Stimulated activated CD4-positive, alpha-beta T cell treated with anti-CD3 and anti-CD28 coated beads, TNF-alpha, amount 100 ng/mL, for 24 hours (primary cell): ENCODE data around the gene ZFYVE26.

Experiments used
- DNase-seq, 3 experiments: peaks; one replicate each; pipeline ENCODE4 v3.0.0-alpha.2; 2020; ENCODE audit warnings: low read depth in 3 of 3

Gene ZFYVE26

DNA sequence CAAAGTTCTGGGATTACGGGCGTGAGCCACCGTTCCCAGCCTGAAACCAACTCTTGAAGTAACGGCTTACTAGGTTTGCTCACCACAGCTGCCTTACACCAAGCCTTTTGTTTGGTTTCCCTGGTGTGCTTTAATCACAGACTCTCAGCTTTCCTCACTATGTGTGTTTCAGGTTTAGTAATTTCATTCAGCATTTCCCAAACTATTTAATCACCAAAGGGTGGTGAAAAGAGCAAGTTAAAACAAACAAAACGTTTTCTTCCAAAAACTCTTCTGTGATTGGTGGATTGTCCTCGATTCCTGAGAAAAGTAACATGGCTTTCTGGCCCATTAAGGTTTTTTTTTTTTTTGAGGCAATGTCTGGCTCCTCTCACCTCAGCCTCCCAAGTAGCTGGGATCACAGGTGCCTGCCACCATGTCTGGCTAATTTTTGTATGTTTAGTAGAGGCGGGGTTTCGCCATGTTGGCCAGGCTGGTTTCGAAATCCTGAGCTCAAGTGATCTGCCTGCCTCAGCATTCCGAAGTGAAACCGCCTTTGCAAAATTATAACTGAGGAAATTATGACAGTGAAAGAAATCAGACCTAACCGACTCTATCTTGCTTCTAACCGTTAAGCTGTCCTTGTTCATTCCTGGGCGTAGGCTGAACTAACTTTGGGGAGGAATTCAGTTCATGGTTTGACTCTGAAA, 1.5 kb upstream of the ZFYVE26 start:
- no peak for DNase-seq

DNA sequence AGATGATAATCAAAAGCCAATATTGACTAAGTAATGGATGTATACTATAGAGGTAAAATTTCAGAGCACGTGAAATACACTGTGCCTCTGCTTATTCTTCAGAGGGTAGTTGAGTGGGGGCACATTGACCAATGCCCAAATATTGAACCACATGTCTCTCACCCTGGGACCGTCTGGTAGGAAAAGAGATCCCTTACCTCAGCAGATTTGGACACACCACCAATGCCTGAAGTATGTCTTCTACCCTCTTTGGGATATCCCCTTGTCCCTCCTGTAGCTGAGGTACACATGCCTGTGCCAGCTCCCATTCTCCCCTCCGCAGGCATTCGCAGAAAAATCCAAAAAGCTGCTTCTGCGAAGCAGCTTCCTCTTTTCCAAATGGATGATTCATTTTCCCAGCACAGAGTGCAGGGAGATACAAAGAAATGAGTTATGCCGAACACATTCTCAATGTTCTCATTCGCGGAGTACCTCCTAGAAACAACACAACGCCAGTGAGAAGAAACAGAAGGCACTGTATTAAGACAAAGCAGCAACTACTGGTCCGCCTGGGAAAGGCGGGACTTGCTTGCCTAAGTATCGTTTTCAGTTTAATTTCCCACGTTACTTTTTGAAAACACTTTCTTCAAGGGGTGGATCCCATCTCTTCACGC, 691 bp downstream of the ZFYVE26 start:
- no peak for DNase-seq

DNA sequence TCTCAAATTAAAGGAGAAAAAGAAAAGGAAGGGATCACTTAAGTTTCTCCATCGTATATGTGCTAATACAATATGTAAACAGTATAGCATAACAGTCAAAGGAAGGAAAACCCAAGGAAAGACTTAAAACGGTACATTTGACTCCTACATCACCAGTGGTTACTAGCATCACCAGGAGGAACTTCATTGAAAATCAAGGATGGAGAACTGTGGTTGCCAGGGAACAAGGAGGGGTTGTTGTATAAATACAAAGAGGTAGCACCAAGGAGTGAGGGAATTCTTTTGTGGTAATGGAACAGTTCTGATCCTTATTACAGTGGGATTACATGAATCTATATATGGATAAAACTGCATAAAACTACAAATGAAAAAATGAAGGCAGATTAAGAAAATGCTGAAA, 1.6 kb downstream of the ZFYVE26 start:
- no peak for DNase-seq

DNA sequence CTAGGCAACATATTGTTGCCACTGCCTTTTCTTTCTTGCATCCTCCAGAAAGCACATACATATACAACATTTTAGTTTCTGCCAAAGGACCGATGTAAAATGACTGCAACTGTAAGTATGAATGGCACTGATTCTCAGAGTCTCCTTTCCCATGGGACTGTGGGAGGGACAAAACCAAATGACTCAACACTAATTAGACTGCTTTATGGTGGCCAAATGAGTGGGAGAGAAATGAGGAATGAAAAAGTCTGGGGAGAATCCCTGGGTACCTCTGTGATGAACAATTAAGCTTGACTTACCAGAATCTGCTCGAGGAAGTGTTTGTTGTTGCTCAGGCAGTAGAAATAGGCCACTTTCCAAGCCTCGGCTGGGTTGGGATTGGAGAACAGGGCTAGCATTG, 10.1 kb downstream of the ZFYVE26 start:
- no peak for DNase-seq

DNA sequence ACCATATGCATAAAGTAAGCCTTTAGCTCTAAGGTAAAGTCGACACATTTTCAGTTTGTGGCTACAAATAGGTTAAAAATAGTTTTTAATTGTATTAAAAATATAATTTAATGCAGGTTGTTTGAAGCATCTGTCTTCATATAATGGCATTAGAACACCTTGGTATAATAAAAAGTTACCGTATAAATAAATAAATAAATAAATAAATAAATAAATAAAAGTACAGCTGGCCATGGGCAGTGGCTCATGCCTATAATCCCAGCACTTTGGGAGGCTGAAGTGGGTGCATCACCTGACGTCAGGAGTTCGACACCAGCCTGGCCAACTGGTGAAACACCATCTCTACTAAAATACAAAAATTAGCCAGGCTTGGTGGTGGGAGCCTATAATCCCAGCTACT, 15.6 kb downstream of the ZFYVE26 start:
- no peak for DNase-seq

DNA sequence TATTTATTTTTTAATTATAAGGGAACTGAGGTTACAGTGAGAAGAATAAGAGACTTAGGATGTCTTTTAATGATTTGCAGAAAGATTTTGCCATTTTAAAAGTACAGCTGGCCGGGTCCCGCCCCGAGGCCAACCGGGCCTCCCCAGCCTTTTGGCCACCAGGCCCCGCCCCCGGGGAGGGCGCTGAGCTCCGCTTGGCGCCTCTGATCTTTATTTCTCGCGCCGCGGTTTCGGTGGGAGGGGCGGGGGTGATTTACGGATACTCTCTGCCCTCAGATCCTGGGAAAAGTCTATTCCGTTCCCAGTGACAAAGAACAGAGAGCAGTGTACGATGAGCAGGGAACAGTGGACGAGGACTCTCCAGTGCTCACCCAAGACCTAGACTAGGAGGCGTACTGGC, 17.7 kb downstream of the ZFYVE26 start:
- DNase-seq, result no peak

DNA sequence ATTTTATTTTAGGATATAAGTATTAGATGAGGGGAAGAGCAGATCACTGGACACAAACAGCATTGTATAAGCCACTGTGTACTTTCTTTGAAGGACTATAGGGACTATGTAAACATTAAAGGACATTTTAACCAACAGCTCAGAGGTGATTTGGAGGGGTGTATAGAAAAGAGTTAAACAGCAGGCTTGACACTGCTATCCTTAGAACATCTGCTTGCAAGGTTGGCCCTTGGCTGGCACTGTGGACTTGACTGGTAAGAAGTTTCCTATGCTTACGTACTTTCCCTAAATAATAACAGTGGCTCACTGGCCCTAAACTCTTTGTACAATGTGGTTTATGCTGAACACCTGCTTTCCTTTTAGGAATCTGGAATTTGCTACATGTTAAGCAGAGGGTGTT, 28.7 kb downstream of the ZFYVE26 start:
- DNase-seq, result no peak

DNA sequence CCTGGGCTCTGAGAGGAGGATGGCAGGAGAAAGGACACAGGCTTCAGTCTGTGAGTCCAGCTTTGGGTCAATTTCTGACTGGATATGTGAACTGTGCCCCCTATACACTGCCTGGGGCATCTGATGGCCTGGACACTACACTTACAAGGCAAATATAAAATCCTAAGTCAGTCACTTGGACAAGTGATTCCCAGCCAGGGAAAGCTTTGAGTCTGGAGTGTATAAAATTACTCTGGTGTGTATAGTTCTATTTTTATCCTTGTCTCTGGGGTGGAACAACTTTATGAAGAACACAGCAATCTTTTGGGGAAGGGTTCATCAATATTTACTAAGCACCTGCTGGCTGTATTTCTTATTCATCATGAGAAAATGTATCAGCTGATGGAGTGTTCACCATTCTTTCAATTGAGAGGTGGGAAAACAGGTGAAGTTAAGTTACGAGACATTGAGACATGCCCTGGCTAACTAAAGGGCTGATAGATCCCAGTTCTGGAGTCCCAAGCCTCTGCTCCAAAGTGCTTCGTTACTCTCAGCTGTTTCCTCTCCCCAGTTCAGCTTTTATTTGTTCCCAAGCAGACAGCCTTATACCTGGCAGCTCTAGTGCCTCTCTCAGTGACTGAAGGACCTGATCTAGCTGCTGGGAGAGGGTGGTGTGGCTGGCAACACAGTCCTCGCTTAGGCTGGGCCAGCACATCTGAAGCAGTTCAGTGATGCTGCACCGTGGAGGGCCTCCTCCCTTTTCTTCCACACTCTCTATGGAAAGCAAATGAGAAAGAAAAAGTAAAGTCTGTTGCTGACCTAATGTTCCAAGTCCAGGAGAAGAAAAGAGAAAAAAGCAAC, 30.9 kb downstream of the ZFYVE26 start:
- no peak for DNase-seq

DNA sequence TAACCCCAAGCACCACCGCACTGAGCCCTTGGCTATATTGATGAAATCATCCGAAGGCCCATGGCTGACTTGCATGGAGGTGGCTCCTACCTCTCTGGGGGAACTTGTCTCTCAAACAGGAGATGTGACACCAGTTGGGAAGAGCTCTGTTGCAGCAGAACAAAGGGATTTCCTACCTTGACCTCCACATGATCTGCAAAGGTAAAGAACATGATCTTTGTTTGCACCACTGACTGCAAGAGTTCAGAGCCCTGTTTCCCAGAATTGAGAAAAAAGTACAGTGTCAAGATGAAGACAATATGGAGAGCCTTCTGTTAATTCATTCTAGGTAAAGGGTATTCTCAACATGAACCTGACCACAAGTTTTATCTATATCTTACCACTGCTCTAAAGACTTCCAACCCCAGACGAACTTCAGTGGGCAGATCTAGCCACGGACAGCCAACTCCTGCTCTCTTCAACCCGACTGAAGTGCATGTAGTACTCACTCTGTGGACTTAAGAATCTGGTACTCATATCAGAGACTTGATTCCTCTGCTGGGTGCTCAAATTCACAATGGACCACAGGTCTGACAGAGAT, 32.1 kb downstream of the ZFYVE26 start:
- no peak for DNase-seq

DNA sequence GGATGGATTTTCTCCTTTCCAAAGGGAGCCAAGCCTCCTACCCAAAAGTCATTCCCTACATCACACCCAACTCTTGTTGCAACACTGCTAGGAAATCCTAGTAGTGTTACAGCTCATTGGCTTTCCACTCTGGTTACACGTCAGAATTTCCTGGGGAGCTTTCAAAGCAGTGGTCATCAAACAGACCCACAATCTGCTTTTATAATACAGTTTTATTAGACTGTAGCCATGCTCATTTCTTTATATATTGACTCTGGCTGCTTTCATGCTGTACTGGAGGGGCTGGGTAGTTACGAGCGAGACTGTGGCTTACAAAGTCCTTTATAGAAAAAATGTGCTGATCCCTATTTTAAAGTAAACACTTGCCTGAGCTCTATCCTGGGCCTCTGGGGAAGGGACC, 34.3 kb downstream of the ZFYVE26 start:
- DNase-seq, result no peak

DNA sequence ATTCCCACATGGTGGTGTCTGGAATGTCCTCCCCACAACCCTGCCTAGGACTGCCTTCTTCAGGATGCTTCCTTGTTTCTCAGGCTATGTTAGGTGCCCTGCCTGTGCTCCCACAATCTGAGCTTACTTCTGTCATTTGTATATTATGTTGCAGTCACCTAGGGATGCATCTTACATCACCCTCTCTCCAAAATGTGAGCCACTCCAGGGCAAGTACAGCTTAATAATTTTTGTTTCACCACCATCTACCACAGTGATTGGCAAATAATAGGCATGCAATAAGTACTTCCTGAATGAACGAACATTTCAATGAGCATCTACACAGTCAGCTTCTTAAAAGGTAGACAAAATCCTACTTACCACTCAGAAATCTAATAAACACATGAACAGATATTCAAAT, 37.6 kb downstream of the ZFYVE26 start:
- no peak for DNase-seq

DNA sequence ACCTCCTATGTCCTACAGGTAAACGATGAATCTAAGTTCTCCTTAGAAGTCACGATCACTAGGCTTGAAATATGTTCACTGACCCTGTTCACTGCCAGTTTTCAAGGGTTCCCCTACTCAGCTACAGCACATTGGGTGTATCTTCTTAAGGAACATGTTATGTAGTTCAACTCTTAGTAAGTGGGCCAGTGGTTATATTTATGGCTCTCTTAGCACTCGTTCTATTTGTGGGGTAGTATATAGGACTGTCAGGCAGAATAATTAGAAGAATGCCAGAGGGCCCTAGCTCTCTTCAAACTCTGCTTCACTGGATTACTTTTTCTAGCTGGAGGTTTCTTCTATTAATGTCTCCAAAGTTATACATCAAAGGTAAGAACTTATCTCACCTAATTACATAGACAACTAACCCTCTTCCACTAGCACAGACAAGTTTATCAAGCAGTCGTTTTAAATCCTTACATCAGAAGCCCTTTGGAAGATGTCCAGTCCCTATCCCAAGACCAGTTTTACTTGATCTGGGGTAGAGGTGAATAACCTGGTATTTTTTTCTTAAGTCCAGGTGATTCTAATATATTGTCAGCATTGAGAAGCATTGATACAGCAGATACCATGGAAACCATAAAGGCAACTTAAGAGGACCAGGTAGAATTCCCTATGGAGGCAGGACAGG, 39.6 kb downstream of the ZFYVE26 start:
- no peak for DNase-seq

DNA sequence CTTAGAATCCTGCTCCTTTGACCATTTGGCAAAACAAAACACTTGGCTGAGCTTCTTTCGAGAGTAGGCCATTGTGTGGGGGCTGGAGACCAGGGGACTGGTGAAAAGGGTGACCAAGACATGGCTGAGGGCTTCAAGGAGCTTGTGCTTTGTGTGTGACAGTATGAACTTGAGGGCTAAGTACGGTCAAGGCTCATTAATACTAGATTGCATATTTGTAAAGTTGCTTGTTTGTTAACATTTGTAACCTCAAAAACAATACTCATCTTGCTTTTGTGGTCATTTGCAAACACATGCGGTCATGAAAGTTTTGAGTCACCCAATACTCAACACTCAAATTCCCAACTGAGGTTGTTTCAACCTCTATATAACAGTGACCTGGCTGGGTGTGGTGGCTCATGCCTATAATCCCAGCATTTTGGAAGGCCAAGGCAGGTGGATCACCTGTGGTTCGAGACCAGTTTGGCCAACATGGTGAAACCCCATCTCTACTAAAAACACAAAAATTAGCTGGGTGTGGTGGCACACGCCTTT, 42.5 kb downstream of the ZFYVE26 start:
- no peak for DNase-seq

DNA sequence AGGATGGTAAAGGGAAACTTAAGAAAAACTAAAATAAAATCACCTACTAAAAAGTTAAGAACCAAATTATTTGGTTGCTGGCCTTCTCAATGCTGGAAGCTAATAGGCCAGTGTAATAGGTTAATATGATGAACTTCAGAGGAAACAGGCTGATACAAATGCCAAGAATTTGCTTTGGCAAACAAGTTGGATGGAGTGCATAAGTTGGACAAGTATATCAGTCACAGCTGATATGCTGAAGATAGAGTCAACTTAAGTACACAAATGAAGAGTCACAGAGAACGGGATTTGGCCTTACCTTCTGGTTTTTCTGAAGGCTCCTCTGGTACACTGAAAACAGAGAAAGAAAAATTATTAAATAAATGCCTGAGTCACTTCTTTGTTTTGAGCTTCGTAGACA, 48.2 kb downstream of the ZFYVE26 start:
- no peak for DNase-seq

DNA sequence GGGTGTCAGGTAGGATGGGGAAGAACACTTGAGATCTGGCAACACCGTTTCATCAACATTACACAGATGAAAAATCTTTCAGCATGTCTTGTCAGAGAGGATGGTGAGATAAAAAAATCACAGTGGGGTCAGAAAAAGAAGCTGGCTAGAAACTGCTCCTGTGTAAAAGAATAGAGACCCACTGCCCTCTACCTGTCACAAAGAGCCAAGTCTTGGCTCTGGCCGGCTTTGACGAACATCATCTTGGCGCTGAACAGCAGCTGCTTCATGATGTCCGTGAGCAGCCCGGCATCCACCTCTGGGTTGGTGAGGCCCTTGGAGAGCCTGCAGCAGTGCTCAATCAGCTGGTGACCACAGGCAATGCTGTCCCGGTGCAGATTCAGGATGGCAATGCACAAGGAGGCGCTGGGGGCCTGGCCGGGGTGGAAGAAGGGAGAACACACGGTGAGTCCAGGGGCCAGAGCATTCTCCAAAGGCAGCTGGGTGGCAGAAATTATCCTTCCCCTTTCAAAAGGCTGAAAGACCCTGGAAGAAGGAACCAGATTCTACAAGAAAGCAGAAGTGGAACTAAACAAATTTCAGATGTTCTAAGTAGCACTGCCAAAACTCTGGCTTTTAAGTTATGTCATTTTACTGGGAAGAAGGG, 50.2 kb downstream of the ZFYVE26 start:
- no peak for DNase-seq

DNA sequence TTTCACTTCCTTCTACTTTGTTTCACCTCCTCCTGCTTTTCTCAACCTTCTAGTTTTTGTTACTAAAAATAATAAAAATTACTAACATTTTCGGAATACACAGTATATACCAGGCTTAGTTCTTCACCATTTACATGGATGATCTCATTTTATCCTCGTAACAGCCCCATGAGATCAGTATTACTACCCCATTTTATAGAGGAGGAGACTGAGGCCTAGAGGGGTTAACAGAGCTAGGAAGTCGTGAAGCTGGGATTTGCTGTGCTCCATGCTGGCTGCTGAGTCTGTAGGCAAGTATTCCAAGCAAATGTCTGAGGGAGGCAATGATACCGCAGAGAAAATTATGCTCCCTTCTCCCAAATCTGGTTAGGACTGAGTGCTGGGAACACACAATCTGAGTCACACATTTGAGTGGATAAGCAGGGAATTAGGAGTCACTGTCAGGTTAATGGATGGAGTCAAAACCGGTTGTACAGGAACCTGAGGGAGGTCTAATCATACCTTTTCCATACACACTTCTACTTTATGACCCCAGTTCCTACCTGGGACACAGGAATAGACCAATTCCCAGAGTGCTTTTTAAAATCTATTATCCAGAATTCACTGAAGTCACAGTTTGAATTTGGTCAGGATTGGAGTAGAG, 51.1 kb downstream of the ZFYVE26 start:
- DNase-seq, result no peak

DNA sequence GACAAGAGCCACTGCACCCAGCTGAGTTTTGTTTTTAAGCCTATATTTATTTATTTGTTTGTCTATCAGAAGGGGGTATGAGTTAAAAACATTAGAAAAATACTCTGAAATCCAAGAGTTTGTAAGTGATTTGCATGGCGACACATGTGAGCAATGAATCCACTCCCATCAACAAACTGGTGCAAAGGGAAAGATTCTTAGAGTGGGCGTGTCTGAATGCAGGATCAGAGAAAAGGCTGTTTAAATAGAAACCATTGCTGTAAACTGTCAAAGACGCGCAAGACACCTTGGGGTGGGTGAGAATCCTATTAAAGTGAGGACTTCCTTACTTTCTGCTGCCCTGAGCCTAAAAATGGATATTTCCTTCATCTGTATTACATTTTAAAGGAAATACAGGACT, 51.9 kb downstream of the ZFYVE26 start:
- no peak for DNase-seq

DNA sequence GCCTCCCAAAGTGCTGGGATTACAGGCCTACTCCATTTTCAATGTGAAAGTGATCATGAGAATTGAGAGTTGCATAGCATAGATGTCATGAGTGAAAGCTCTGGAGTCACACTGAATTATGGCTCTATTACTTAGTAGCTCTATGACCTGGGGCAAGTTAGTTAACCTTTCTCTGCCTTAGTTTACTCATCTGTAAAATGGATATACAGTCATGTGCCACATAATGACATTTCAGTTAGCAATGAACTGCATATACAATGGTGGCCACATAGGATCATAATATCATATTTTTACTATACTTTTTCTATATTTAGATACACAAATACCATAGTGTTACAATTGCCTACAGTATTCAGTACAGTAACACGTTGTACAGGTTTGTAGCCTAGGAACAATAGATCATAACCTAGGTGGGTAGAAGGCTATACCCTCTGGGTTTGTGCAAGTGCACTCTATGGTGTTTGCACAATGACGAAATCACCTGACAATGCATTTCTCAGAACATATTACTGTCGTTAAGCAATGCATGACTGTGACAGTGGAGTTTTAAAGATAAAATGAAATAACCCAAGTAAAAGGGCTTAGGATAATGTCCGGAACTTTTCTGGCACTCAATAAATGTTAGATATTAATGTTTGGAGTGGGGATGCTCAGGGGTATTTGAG, 53.1 kb downstream of the ZFYVE26 start:
- no peak for DNase-seq

DNA sequence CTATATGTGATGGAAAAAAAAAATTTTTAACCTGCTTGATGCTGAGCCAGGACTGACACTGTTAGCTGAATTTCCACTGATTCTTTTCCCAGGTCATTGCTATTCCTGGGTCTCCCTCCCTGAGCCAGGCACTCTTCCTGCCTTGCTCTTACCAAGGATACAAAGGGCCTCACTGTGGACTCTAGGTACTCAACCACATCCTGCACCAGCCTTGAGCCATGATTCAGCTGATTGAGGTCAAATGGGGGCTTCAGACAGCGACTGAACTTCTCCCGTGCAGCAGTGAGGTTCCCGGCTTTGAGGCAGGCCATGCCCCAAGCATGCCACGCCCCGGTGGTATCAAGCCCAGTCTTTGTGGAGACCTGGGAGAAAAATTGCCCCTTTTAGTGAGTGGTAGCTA, 54.3 kb downstream of the ZFYVE26 start:
- no peak for DNase-seq

DNA sequence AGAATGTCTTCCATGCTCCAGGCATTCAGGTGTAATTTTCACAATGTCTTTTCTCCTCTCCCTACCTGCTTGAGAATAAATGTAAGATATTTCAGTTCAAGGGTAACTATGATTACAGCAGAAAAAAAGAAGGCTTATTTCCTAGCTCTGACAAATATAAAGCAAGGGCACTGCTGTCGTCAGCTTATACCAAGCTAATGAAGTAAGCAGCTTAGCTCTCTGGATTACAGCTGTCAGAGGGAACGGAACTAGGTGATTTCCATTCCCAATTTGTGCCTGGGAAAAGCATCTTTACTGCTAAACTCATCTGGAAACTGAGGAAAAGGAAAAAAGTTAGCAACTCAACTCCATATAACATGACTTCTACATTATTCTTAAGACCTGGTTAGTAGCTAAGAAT, 56.5 kb downstream of the ZFYVE26 start:
- no peak for DNase-seq
